Stimulated activated CD8-positive, alpha-beta memory T cell treated with anti-CD3 and anti-CD28 coated beads, Interleukin-2, amount 100 ng/mL, for 1 hour (primary cell): ENCODE data around the gene PGAM5.

Experiments used
- DNase-seq, 2 donors: peaks; one replicate each; pipeline ENCODE4 v3.0.0-alpha.2; 2020; ENCODE audit warnings: low read depth in 2 of 2

Gene PGAM5

DNA sequence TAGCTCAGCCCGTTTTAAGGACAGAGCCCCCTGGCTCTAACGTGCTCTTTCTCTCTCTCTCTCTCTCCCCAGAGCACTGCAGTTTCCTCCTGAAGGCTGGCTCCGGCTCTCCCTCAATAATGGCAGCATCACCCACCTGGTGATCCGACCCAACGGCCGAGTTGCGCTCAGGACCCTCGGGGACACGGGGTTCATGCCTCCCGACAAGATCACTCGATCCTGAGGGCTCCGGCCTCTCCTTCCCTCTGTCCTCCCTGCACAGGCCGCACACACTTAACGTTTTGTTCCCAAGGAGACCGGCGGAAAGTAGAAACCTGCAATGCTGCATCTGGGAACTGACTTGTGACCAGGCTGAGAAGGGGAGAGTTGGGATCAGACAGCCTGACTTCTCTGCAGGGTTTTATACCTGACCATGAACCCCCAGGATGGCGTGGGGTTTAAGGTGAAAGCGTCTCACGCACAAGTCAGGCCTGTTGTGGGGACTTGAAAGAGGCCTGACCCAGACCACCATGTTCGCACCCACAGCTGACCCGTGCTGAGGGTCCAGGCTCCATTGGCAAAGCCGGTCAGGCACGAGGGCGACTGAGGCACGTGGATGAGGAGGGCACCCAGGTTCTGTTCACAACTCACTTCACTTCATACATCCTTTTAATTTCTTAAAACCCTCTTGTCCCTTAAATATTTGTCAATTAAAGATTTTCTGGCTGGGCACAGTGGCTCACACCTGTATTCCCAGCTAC, 10.1 kb downstream of the PGAM5 start:
- no peak for DNase-seq

DNA sequence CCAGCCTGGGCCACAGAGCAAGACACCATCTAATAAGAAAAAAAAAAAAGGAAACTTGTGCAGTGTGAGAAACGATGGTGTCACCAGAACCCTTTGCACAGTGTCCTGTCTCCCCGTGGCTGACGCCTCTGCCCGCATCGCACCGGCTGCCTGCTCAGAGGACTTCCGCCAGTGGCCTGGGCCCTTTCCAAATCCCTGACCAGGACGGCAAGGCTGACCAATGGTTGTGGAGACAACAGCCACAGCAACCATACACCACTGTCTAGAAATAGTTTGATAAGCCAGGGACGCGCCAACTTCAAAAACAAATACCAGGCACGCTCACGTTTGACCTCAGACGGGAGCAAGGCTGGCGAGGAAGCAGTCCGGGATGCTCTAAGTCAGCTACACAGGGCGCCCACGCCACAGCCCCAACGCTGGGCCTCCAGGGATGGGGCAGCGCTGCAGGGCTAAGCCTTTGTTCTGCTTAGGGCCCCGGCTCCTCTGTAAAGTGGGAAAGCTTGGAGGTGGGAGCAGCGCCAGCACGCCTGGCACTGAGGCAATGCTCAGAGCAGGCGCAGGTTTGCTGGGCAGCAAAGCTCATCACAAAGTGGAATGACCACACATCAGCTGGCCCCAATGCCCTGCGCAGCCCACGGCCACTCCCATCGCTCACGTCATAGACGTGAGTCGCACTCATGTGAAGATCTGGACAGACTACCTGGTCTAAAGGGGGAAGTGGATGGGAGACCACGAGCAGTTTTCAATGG, 12.5 kb downstream of the PGAM5 start:
- DNase-seq, result no peak

DNA sequence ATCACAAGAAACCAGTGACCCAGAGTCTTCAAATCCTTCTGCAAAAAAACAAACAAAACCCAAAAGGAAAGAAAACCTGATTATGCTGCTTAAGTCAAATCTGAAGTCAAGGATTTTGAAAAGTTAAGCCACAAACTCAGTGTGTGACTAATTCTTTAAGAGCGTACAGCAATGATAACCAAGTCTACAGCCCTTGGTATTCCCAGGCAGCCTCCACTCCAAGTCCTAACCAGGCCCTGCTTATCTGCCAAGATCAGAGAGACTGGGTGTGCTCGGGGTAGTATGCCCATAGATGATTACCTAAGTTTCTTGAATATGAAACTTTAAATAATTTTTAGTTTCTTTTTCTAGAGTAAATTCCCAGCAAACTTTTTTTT, 13.1 kb downstream of the PGAM5 start:
- no peak for DNase-seq

DNA sequence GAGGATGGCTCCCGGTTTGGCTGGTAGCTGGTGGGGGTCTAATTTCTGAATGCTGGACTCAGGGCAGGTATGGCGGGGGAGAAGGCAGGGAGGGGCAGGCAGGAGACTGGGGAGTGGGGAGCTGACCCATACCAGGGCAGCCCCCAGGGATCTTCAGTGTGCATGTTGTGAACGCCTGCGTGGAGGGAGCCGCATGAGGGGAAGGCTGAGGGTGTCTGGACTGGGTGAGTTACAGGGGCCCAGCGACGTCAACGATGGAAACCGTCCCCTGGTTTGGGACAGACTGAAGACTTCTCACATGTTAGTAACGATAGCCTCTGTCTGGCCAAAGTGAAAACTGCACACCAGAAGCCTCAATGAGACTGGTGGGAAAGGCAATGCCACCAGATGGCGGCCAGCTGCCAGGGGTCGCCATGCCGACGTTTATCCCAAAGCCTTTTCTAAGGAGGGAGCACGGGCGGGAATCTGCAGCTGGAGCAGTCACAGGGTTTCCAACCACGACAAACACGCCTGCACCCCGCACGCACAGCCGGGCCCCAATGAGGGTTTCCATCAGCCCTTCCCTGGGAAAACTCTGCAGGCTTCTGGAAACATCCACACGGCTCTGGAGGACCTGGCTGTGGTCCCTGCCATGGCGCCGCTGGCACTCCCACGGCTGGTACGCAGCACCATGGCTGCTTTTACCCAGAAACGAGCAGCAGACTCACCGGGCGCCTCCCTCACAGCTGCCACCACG, 14.0 kb downstream of the PGAM5 start:
- no peak for DNase-seq

DNA sequence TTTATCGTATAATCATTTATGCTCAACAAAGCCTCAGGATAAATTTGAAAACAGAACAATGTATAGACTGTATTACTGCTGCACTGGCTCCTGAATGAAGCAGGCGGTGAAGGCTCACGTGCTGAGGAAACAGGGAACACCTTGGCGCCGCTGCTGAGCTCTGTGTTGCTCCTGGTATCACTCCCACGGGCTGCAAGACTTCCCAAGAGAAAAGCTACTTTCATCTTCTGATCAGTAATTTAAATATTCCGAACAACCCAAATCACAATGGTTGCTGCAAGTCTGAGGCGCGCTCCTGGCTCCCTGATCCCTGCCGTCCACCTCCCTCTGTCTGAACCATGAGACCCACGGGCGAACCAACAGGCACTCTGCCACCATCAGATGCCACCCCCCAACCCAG, 15.7 kb downstream of the PGAM5 start:
- no peak for DNase-seq

DNA sequence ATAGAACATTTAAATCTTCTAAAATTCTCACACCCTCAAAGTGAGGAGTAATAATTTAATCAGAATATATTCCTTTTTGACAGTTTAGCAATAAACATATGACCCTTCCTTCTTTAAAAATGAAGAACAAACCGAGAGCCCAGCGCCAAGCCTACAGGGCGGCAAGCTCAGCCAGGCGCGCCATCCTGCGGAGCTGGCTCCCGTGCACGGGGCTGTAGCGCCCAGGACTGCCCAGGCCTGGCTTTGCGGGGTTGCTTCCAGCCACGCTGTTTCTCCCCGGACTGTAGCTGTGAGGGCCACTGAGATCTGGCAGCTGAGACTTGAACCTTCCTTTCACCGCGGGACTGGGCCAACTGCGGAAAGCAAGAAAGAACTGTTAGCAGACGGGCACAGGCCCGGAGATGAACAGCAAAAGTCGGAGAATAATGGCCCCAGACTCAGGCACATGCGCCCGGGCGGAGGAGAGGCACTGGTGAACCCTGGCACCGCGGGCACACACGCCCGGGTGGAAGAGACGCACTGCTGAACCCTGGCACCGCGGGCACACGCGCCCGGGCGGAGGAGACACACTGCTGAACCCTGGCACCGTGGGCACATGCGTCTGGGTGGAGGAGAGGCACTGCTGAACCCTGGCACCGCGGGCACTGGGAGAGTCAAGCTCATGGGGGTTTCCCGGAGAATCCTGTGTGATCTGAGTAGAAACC, 16.6 kb downstream of the PGAM5 start:
- no peak for DNase-seq

DNA sequence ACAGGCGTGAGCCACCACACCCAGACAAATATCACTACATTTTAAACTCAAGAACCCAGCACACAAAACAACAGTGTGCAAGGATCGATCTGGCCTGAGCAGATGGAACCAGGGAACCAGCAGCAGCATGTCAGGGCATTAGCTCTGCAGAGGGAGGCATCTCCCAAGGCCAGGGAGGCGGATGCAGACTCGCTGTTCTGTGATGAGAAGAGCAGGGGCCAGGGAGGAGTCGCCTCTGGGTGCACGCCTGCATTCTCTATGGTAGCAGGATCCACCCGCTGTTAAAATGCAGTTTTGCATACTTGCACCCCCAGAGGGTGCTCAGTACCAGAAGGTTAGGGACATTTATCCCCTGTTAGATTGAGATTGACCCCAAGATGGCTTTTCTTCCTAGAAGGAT, 17.9 kb downstream of the PGAM5 start:
- no peak for DNase-seq

DNA sequence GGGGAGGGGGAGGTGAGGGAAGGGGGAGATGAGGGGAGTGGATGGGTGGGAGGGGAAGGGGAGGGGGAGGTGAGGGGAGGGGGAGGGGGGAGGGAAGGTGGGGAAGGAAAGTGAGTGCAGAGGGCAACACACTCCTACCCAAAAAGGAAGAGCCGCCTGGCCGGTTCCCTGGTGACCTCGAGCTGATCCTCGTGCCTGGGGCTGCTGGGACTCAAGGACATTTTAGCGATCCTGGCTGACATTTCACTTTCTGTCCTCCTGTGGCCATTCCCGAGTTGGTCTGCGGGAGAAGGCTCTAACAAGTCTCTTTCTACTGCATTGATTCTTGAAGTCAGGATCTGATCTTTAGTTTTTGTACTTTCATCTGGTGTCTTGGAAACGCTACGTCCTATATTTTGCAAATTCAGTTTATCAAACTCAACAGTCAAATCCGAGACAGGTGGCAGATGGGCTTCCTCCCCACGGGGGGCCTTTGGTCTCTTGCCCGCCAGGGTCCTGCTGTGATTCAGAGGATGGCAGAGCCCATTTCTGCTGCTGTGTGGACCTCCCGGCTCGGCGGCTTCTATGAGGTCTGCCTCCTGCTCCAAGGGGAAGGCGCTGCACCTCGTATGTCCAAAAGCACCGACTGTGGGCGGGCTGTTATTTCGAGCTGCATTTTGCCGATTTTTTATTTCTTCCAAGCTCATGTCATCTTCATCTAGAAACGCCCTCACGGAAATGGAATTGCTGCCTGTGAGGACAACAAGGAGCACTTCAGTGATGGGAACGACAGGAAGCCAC, 19.1 kb downstream of the PGAM5 start:
- DNase-seq, result no peak

DNA sequence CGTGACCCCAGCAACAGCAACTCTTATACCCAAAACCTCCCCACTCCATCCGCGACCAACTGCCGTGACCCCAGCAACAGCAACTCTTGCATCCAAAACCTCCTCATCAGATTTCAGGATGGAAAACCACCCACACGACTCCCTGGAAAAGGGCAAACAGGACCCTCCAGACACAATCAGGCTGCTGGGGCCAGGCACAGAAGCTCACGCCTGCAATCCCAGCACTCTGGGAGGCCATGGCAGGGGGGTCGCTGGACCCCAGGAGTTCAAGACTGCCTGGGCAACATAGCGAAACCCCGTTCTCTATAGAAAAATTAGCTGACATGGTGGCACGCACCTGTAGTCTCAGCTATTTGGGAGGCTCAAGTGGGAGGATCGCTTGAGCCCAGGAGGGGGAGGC, 19.7 kb downstream of the PGAM5 start:
- no peak for DNase-seq

DNA sequence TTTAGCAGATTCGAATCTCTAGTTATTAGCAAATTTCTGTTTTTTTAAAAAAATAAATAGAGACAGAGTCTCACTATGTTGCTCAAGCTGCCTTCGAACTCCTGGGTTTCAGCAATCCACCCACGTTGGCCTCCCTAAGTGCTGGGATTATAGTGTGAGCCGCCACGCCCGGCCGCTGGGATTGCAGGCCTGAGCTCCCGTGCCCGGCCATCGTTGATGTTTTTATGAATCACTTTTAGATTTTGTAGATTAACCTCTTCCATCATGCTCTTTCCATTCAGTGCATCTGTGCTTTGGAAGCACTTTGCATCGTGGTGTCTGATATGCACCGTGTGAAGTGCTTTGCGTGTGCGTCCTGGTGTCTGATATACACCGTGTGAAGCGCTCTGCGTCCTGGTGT, 20.9 kb downstream of the PGAM5 start:
- no peak for DNase-seq

DNA sequence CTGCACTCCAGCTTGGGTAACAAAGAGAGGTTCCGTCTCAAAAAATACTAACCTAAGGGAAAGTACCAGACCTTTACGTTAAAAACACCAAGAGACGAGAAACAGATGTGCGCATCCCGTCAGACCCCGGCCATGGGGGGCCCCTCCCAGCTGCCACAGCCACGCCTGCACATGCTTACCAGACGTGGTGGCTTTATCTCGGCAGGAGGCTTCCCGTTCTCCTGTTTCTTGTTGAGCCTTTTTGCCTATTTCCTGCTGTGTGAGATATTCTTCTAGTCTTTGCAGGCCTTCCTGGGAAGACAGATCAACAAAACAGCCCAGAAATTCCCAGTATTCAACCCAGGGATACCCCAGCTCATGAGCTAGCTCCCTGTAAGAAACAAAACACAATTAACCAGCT, 23.6 kb downstream of the PGAM5 start:
- DNase-seq, result no peak

DNA sequence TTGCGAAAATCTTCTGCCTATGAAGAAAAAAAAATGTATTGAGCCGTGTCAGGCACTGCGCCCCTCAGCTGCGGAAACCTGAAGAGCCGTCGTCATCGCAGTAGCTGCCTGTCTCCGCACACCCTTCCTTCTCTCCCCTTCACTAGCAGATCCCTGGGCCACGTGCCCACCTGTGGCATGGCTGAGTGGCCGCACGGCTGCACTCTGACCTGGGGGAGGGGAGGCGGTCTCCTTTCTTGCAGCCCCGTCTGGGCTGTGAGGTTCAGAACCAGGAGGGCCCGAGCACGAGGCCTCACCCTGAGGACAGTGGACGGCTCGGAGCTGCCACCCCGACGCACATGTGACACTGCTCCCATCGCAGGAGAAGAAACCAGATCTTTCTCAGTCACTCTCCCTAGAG, 24.9 kb downstream of the PGAM5 start:
- DNase-seq, result no peak

DNA sequence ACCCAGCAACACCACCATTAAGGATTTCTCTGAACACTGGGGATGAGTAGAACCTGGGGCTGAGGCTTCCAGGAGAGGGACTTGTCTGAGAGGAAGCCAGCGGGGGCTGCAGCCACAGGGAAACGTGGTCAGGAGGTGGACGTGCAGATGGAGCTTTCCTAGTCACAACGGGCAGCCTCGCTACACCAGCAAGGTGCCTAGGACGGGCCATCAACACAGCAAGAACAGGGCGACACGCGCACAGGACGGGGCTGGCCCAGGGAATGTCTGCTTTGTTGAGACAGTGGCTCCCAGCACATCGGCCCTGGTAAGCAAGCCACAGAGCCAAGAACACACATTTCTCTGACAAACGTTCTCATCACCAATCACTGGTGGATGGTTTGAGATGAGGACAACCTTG, 25.7 kb downstream of the PGAM5 start:
- no peak for DNase-seq

DNA sequence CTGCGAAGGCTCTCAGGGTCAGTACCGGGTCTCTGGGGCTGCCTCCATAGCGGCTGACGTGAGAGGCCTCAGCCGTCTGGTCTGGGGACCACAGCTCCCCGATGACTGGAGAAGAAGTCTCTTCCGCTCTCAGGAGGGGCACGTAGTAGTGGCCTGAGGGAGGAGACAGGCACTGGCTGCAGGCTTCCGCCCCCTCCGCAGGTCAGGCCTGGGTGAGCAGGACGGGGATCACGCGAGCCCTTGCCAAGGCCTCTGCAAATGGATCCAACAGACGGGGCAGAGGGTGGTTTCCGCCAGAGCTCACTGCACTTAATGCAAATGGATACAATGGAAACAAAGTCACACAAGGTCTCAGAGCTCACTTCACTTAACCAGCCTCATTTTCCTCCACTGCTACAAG, 26.3 kb downstream of the PGAM5 start:
- DNase-seq, result no peak

DNA sequence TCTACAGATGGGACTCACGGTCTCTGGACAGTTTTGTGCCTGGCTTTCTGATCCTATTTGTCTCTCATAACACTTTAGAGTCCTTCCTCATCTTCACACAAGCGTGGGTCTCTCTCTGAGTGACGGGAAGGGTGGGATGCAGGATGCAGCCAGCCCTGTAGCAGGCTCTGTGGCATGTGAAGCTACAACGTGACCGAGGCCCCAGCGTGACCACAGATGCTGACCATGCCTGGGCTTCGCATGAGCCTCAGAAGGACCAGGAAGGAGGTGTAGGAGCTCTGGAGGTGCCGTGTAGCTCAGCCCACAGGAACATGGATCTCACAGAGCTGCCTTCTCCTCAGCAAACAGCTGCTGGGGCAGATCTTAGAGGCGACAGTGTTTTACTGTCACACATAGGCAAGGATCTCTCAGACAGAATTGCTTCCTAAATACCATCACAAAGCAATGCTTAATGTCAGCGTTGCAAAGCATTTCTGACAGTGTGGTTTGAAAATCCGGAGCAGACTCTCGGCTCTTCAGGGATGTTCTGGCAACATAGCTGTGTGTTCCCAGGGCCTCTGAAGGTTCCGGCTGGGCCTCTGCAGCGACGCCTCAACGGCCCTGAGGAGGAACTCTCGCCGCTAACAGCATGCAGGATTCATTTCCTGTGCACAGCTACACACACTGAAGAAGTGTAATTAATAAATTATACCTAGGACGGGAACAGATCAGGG, 29.1 kb downstream of the PGAM5 start:
- DNase-seq, result no peak

DNA sequence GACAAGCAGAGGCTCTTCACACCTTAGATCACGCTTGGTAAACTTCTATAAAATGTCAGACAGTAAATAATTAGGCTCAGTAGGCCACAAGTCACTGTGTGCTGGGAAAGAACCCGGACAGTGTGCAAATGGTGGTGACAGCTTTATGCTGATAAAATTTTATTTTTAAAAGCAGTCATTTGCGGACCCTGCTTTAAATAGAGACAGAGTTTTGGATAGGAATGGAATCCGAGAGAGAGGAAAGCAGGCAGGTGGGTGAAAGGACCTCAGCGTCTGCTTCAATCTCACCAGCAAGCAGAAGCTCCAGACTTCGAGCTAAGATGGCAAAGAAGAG, 29.6 kb downstream of the PGAM5 start:
- DNase-seq, result no peak

DNA sequence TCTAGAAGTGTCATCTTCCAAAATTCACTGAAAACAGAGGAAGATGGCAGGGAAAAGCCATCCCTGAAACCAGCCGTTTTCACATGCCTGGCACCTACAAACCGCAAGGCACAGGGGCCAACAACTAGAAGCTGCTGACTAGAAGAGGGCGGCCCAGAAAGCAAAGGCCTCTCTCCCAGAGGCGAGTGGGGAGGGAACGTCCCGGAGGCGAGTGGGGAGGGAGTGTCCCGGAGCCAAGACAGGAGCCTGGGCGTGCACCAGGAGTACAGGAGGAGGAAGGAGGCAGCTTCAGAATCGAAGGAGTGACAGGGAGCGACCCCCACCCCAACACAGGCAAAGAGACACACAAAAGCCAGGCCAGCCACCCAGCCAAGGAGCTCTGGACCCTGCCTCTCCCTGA, 30.0 kb downstream of the PGAM5 start:
- DNase-seq, result no peak

DNA sequence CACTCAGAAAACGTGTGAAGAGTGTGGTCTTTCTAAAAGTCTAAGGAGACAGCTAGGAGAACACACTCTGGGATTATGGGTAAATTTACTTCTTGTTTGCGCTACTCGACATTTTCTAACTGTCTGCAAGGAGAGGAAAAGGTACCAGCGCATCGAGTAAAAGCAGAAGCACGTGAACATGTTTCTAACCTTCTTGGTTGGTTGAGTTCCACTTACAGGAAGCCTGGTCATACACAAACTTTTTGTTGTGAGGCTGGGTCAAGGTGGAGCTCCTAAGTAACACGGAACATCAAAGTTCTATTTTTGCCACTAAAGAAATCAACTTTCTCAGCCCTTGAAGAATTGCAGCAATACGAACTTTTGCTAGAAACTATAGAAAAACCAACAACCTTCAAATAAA, 31.0 kb downstream of the PGAM5 start:
- DNase-seq, result no peak

DNA sequence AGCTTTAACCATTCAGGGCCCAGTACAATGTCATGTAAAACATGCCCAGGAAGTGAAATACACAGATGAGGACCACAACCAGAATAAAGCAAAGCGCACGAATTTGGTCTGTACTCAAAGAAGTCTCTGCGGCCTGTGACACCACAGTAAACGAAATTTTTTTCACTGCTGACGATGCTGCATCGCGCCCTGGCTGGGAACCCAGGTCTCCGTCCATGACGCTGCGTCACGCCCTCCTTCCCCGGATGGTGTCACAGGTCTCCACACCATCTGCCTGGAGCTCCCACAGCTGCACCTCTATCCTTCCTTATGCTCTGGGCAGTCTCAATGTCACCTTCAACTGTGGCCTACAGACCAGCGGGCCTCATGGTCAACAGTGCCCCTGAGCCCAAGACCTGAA, 33.2 kb downstream of the PGAM5 start:
- DNase-seq, result no peak

DNA sequence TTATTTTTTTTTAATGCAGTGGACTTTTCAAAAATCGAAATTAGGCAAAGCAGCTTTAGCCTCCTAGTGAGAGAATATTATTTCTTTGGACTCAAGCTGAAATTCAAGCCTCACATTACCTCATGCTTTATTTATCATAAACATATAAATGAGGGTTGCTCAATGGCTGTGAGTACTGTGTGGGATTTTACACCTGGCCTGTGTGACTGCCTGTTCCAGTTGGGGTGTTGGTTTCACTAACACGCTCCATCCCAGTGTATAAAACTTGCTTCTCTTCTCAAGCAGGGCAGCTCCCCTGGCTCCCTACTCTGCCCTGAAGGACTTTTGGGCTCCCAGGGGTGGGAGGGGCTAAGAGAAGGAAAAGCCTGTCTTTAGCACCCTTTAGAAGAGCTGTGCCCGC, 36.0 kb downstream of the PGAM5 start:
- no peak for DNase-seq

DNA sequence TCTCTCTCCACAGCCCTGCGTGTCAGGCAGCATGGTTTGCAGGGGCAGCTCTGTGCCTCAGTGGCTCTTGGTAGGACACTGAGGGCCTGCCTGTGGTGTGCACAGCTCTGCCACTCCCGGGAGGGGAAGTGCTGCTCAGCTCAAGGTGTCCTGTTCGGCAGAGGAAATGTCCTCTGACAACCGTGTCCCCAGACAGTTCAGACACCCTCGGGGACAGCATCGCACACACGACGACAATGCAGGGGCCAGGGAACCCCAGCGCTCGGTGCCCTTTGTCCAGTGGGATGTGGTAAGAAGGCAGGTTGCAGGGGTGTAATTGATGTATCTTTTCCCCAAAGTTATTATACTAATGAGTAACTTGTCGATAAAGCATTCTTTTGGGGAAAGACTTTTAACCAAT, 36.8 kb downstream of the PGAM5 start:
- DNase-seq, result no peak
